OCI-LY1 (cell line): Measurements from ENCODE around the gene PDE4D.

Experiments
- EZH2 ChIP-seq: fragments of 200-600 bp; sonication (generic), shearing (Covaris generic); IDR thresholded peaks from 2 replicates; pipeline ENCODE4 v1.8.0; 2017; ENCODE audit warnings: borderline replicate concordance, mixed run types, mild to moderate bottlenecking, antibody characterized with exemption, low read length, moderate library complexity, mixed read lengths
- TF ChIP-seq, protein P1 (sequence below): fragments of 200-600 bp; sonication (generic), shearing (Covaris generic); IDR thresholded peaks from 2 replicates; pipeline ENCODE4 v1.5.1; 2017; ENCODE audit warnings: mild to moderate bottlenecking, antibody characterized with exemption, low read length, moderate library complexity, mixed read lengths

DNA sequence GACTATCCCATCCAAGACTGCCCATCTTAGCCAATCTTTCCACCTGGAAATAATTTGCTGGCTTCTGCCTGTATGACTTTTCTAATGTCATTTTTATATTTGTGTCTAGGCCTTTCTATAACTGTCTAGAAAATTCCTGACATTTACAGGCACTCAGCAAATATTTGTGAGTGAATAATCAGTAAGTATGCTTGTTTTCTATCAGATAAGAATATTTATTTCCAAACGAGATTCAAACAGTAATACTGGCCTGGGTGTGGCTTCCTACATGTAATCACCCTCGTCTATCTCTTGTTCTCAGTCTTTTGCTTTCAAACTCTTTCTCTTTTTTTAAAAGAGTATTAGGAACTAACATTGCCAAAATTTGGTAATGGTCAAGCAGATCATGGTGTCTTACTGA is 844.4 kb downstream of the PDE4D start:
- TF ChIP-seq, protein P1, sequence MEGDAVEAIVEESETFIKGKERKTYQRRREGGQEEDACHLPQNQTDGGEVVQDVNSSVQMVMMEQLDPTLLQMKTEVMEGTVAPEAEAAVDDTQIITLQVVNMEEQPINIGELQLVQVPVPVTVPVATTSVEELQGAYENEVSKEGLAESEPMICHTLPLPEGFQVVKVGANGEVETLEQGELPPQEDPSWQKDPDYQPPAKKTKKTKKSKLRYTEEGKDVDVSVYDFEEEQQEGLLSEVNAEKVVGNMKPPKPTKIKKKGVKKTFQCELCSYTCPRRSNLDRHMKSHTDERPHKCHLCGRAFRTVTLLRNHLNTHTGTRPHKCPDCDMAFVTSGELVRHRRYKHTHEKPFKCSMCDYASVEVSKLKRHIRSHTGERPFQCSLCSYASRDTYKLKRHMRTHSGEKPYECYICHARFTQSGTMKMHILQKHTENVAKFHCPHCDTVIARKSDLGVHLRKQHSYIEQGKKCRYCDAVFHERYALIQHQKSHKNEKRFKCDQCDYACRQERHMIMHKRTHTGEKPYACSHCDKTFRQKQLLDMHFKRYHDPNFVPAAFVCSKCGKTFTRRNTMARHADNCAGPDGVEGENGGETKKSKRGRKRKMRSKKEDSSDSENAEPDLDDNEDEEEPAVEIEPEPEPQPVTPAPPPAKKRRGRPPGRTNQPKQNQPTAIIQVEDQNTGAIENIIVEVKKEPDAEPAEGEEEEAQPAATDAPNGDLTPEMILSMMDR, result no peak
- no peak for TF ChIP-seq EZH2
